Activated gamma-delta T cell treated with anti-CD3 and anti-CD28 coated beads, Interleukin-2, amount 50 U/mL, for 16 hours (primary cell): ENCODE results near the gene AAK1.
"Not testable (repeated sequence)": the region's sequence is repeated elsewhere in the genome, so short reads cannot be mapped to it uniquely, and the experiment has no call there.

Experiments used
- DNase-seq: peaks from one replicate; pipeline ENCODE4 v3.0.0-alpha.2; 2020; ENCODE audit warnings: low read depth

AAK1 gene

GRCh38 chr2:69597843-69598610 is 45.5 kb downstream of the AAK1 start:
- no peak for DNase-seq

- no peak for DNase-seq
Measured at GRCh38 chr2:69597105-69597504, 46.4 kb downstream of the AAK1 start.

- DNase-seq, result no peak
Measured at GRCh38 chr2:69594341-69594740, 49.2 kb downstream of the AAK1 start.

GRCh38 chr2:69592511-69592910 is 51.0 kb downstream of the AAK1 start:
- no peak for DNase-seq

GRCh38 chr2:69589973-69590652 is 53.4 kb downstream of the AAK1 start:
- DNase-seq, result no peak

- DNase-seq, result no peak
Measured at GRCh38 chr2:69588945-69589344, 54.6 kb downstream of the AAK1 start.

GRCh38 chr2:69588403-69588802 is 55.1 kb downstream of the AAK1 start:
- no peak for DNase-seq

- DNase-seq, result no peak
Measured at GRCh38 chr2:69585855-69586555, 57.5 kb downstream of the AAK1 start.

GRCh38 chr2:69584127-69584889 is 59.2 kb downstream of the AAK1 start:
- no peak for DNase-seq

- no peak for DNase-seq
Measured at GRCh38 chr2:69583321-69583833, 60.2 kb downstream of the AAK1 start.

- no peak for DNase-seq
Measured at GRCh38 chr2:69582582-69583176, 60.9 kb downstream of the AAK1 start.

- no peak for DNase-seq
Measured at GRCh38 chr2:69581774-69582581, 61.6 kb downstream of the AAK1 start.

- no peak for DNase-seq
Measured at GRCh38 chr2:69580486-69580885, 63.1 kb downstream of the AAK1 start.

GRCh38 chr2:69579536-69579935 is 64.0 kb downstream of the AAK1 start:
- no peak for DNase-seq

GRCh38 chr2:69578198-69578540 is 65.4 kb downstream of the AAK1 start:
- DNase-seq, result no peak

- no peak for DNase-seq
Measured at GRCh38 chr2:69577467-69578197, 65.9 kb downstream of the AAK1 start.

- DNase-seq, result no peak
Measured at GRCh38 chr2:69576880-69577279, 66.7 kb downstream of the AAK1 start.

- DNase-seq, result no peak
Measured at GRCh38 chr2:69575926-69576325, 67.6 kb downstream of the AAK1 start.

- DNase-seq, result not testable (repeated sequence)
Measured at GRCh38 chr2:69575371-69575770, 68.2 kb downstream of the AAK1 start.

- DNase-seq, result no peak
Measured at GRCh38 chr2:69572641-69573040, 70.9 kb downstream of the AAK1 start.
